ENCODE results near the gene PBX2. TPM values are rescaled to one million over a fixed set of nuclear protein-coding genes. Genes with fewer than 3 reads are reported as not detected.

PBX2 gene
- total RNA-seq, 1 experiment from 2014 or later = 16.7 TPM

DNA sequence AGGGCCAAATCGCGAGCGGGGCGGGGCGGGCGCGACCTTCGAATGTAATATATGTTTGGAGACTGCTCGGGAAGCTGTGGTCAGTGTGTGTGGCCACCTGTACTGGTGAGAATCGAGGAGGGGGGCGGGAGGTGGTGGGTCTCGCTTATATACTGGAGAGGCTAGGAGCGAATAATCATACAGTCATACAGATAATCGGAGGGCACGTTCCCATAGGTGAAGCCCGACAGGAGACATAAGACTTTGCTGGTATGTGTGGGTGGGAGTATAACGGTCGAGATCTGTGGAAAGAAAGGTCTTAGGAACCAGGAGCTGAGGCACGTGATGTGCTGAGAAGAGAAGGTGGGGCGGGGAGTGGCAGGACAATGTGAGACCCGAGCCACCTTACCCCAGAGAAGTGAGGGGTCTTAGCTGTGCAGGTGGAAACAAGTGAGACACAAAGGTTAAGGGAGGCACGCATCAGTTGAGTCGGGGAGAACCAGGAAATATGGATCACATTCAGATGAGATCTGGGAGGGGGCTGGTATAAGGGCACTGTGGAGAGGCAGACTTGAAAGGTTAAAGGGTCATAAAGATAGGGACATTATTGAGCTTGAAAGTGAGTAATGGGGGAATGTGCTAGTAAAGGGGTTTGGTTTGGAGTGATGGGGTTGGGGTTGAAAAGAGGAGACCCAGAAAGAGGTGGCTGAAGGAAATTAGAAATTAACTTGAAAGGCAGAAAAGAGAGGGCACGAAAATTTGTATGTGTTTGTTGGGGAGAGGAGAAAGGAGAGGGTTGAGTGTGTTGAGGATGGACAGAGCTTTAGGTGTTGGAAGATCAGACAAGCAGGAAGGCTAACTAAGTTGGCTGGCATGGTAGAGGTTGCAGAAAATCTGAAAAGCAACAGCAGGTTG, 11.2 kb downstream of the PBX2 start:
- no peak for DNase-seq (ENCODE audit: low read depth, low spot score)
- in situ Hi-C loops (cut with HindIII; ENCODE audit: low pct_unique_long_range_greater_than_20kb, low sequenced_read_pairs) = no loop called here

DNA sequence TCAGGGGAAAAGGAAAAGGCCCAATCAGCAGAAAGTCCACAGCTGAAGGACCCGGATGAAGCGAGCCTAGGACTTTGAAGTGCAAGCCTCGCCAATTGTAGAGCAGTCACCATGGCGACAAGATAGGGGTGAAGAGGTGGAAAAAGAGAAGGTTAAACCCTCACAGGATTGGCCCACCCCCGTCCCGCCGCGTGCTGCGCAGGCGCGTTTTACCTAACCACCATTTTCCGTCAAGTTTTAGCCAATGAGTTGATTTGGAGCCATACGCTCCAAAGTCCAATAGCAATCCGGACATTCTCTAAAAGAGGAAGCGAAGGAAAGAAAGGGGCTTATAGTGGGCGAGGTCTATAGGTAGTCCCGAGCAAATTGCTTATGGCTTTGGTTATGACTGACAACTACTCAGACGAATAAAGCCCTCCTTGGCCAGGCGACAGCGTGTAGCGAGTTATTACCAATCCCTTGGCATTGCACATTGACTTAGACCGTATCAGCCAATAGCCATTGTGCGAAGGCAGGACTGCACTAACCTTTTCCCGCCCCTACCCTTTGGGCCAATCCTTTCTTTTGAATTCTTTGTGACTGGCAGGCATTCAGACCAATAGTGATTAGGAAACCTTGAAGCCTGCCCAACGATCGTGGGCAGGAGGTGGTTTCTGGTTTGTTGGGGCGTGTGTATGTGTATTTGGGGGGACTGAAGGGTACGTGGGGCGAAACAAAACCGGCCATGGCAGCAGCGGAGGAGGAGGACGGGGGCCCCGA, 12.0 kb downstream of the PBX2 start, which contains the start of gene RNF5:
Gene RNF5 (plus strand): TSS at position 618 of the 759 bp plus-strand sequence. CDS start 107 bp downstream, at position 725.
- DNase-seq (ENCODE audit: low read depth, low spot score) = peak; percentile 98
- in situ Hi-C loops (cut with HindIII; ENCODE audit: low pct_unique_long_range_greater_than_20kb, low sequenced_read_pairs) = no loop called here

DNA sequence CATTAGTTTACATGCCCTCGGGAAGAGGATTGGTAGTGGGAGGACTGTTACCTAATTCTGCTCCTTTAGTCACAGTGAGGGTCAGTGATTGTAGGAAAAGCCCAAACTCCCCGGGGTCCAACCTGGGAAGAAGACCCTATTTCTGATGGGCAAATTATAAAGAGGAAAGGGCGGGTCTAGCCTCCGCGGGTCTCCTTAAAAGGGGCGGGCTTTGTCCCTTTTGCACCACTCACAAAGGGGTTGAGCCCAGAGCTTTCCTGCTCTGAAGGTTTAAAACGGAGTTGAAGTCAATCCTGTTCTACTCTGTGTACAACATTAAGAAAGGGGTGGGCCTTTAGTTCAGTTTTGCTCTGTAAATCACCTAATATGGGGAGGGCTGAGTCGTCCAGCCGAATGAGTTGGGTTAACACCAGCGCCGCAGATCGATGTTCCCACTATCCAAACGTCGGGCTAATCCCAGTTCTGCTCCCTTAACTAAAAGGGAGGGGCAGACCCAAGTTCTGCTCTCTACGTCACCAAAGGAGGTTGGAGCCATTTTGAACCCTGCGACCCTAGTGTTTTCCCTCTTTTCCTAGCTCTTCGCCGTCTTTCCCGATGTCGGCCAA, 12.7 kb downstream of the PBX2 start:
- in situ Hi-C loops (cut with HindIII; ENCODE audit: low pct_unique_long_range_greater_than_20kb, low sequenced_read_pairs) = no loop called here
- peak; percentile 38 for DNase-seq (ENCODE audit: low read depth, low spot score)

DNA sequence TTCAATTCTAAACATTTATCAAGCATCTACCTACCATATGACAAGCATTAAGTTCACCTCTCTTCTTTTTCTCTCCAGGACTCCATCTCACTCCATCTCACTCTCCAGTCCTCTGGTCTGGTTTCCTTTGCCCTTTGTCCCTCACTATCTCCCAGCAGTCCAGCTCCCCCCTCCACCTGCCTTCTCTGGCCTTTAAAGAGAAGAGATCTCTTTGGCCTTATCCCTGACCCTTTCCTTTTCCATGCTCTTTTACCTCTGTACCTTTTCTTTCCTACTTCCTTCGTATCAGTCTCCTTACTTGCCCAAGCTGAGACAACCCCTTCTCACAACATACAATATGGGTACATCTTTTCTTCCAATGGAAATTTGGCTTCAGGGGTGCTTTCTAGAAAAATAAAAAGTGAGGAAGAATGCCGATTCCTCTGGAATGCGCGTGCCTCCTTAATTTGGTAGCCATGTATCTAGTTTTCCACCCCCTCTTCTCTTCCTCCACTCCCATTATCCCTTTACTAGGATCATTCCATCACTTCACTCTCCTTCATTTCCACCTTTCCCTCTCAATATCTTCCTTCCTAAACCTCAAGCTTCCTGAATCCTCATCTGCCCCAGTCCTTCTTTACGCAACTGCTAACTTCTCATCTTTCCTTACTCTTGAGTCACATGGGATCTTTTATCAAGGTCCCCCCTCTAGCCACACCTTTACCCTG, 13.4 kb downstream of the PBX2 start:
- DNase-seq (ENCODE audit: low read depth, low spot score) = no peak
- in situ Hi-C loops (cut with HindIII; ENCODE audit: low pct_unique_long_range_greater_than_20kb, low sequenced_read_pairs) = no loop called here

DNA sequence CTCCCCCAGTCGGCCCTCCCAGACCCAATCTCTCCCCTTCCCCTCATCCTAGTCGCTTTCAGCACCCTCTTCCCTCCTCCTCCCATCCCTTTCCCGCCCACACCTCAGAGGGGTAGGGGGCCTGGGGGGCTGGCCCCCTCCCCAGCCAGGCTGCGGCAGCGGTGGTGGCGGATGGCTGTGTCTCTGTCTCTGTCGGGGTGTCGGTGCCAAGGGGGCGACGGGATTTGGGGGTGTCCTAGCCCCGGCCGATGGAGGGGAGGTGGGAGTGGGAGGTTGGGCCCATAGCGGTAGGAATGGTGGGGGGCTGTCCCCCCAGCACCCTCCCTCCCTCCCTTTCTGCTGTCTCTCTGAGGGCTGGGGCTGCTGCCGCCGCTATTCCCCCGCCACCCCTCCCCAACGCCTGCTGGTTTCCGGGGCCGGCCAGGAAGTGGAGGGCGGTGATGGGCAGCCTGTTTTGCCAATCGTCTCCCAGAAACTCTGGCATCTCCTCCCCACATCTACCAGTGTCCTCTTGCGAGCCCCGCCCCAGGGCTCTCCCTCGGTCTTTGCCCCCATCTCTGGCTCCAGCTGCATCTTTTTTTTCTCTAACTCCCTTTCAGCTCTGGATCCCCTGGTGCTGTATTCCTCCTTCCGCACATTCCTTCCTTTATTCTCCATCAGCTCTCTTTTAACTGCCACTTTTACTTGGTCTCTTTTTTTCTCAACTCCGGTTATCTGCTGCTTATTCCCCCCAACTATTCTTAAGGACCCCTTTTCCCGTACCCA, 14.1 kb downstream of the PBX2 start, which contains the start of gene AGPAT1:
Gene AGPAT1 (minus strand): TSS at position 374 of the 765 bp plus-strand sequence. CDS start 4,588 bp downstream, outside the sequence.
- in situ Hi-C loops (cut with HindIII; ENCODE audit: low pct_unique_long_range_greater_than_20kb, low sequenced_read_pairs) = no loop called here
- DNase-seq (ENCODE audit: low read depth, low spot score) = peak; percentile 94

DNA sequence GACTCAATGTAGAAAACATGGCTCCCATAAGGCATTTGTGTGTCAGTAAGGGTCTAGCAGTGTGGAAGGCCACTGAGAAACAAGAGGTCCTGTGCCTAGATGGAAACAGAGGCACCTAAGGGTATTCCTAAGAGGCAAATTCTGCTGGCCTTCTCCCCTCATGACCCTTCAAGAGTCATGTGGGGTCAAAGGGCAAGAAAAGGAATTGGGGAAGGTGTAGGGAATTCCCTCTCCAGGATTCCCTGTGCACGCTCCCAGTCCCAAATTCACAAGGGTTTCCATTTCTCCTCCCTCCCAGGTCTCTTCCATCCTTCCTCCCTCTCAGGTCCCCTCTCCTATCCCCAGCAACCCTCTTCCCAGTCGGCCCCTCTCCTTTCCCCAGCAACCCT, 14.7 kb downstream of the PBX2 start:
- in situ Hi-C loops (cut with HindIII; ENCODE audit: low pct_unique_long_range_greater_than_20kb, low sequenced_read_pairs) = no loop called here

DNA sequence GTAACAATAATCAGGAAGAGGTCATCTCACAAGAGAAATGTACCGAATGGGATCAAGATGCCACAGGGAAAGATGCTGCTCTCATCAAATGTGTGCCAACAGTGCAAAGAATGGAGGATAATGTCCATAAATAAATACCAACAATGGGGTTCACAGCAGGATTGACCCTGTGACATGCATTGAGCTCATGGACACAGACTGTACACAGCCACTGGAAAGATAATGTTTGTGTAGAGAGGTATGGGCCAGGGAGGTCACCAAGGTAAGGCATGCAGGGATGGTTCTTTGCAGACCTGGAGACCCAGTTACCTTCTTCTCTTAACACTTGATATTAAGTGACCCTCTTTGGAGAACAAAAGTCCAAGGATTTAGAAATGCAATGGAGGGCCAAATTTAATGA, 15.6 kb downstream of the PBX2 start:
- DNase-seq (ENCODE audit: low read depth, low spot score) = no peak
- in situ Hi-C loops (cut with HindIII; ENCODE audit: low pct_unique_long_range_greater_than_20kb, low sequenced_read_pairs) = no loop called here

More for the DNA sequence above, 14.7 kb downstream of the PBX2 start:
- DNase-seq (ENCODE audit: low read depth, low spot score) = no peak

DNA sequence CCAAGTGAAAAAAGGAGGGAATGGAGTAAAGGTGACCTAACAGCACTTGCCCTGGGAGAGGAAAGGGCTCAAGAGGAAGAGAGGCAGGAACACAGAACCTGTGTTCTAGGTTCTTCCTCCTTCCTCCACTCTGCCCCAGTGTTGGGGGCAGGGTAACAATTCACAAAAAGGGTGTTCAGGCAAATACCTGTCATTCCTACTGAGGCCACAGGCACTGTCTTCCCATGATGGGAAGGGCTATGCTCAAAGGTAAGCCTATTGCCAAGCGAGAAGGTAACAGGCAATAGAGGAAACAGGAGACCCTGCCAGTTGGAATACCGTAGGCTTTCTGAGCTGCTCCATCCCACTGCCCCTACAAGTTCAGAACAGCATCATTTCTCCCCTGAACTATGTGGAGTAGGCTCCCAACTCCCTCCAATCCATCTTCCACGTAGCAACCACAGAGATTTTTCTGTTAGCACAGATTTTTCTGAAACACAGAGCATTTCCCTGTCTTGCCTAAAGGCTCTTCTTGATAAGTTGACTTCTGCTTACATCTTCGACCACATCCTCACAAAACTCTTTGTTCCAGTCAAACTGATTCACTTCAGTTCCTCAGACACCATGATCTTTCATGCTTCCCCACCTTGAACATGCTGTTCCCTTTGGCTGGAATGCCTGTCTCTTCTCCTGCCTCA, 16.8 kb downstream of the PBX2 start:
- no peak for DNase-seq (ENCODE audit: low read depth, low spot score)
- in situ Hi-C loops (cut with HindIII; ENCODE audit: low pct_unique_long_range_greater_than_20kb, low sequenced_read_pairs) = no loop called here

DNA sequence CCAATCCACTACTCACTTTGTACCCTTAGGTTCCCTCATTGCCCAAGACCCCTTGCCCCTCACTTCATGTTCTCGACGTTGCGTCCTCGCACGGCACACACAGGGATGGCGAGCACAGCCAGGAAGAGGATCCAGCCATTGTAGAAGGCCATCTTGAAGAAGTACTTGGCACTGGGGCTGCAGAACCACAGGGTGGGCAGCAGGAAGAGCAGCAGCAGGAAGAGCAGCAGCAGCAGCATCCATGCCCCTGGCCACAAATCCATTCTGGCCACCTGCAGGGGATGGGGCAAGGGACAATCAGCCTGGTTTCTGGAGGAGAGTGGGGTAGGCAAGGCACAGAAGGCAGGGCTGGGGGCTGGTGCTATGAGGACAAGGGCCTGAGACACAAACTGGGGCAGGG, 18.8 kb downstream of the PBX2 start:
- no peak for DNase-seq (ENCODE audit: low read depth, low spot score)
- in situ Hi-C loops (cut with HindIII; ENCODE audit: low pct_unique_long_range_greater_than_20kb, low sequenced_read_pairs) = no loop called here

DNA sequence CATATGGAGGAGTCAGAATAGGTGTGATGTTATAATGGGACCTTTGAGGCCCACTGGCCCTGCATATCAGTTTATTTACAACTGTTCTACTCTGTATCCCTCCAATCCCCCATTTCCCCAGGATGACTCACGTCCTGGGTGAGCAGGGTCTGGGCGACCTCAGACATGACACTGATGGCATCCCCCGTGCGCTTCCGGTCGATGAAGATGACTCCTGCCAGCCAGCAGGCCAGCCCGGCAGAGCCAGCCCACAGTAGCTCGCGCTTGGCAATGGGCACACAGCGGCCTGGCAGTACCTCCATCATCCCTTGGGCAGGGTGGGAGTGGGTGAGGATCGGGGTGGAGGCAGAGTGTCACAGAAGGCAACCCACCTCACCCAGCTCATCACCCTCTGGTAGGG, 19.7 kb downstream of the PBX2 start:
- in situ Hi-C loops (cut with HindIII; ENCODE audit: low pct_unique_long_range_greater_than_20kb, low sequenced_read_pairs) = no loop called here
- no peak for DNase-seq (ENCODE audit: low read depth, low spot score)

DNA sequence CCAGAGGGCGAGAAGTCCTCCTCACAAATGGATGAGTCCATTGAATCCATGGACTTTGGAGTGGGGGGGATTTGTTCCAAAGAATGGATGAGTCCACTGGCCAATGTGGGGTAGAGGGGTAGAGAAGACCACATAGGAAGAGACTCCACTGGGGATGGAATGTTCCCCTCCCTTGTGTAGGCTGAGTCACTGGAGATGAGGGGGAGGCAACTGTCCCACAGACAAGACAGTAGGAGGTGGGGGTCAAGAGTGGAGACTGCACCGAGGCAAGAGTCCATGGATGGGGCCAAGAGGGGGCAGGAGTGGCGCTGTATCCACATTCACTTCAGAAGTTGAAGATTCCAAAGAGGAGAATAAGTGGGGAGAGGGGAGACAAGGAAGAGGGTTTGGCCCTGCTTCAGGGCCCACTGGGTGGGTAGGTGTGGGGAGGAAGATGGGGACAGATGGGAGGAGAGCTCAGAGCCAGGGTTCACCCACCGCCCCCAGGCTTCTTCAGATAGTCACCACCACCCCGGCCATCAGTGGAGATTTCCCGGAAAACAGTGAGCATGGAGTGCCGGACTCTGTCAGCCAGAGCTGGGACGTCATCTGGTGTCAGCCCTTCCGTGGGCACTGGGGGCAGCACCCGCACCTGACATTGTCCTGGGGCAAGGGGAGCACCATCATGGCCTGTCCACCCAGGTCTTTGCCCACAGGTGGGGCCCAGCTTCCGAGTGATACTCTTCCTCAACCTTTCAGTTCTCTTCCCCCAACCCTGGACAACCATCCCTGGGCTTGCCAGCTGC, 21.0 kb downstream of the PBX2 start:
- DNase-seq (ENCODE audit: low read depth, low spot score) = no peak
- in situ Hi-C loops (cut with HindIII; ENCODE audit: low pct_unique_long_range_greater_than_20kb, low sequenced_read_pairs) = no loop called here

DNA sequence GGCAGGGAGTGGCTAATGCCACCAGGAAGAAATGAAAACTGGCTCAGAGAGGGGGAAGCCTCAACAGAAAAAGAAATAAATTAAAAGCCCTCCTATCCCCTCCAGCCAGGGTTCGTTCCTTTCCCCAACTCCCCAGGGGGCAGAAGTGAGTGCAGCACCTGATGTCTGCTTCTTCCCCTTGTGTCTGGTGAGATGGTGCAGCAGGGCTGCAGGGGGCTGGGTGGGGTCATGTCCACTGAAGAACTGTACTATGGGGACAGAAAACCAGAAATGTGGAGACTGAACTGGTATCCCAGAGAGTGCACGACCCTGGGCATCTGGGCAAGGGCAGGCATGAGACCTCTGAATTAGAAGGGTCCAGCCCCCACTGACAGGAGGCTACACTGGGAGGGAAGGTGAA, 21.7 kb downstream of the PBX2 start:
- in situ Hi-C loops (cut with HindIII; ENCODE audit: low pct_unique_long_range_greater_than_20kb, low sequenced_read_pairs) = no loop called here
- no peak for DNase-seq (ENCODE audit: low read depth, low spot score)

DNA sequence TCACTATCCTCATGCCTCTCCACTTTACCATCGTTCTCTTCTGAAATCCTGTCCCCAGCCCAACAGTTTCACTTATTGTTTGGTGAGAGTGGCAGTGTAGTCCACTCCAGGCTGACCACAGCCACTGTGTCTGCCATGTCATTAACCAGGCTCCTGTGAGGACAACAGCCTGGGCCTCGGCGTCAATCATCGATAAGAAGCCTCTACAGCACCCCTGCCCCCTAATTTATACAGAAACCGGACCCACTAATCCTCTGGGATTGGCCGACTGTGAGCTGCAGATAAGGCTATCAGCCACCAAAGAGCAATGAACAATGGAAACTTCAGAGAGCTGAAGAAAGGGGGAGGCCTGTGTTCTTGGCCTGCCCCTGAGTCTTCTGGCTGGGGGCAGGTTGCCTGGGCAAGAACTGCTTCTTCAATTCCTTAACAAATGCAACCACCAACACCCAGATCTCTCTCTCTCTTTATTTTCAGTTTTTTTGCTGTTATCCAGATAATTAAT, 22.2 kb downstream of the PBX2 start:
- in situ Hi-C loops (cut with HindIII; ENCODE audit: low pct_unique_long_range_greater_than_20kb, low sequenced_read_pairs) = no loop called here
- no peak for DNase-seq (ENCODE audit: low read depth, low spot score)

DNA sequence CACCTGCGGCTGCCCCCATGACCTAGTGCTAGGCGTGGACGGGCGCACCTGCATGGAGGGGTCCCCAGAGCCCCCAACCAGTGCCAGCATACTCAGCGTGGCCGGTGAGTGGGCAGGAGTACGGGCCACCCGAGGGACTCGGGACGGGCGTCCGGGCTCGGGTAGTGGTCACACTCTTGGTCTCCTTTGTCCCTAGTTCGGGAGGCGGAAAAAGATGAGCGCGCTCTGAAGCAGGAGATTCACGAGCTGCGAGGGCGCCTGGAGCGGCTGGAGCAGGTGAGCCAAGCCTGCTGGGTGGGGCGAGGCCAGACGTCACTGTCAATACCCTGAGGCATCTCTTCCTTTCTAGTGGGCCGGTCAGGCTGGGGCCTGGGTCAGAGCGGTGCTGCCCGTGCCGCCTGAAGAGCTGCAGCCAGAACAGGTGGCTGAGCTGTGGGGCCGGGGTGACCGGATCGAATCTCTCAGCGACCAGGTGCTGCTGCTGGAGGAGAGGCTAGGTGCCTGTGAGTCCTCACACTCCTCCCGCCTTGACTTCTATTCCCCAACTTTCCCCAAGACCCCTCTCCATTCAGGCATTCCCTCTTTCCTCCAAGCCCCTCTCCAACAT, 22.7 kb downstream of the PBX2 start:
- DNase-seq (ENCODE audit: low read depth, low spot score) = no peak
- in situ Hi-C loops (cut with HindIII; ENCODE audit: low pct_unique_long_range_greater_than_20kb, low sequenced_read_pairs) = no loop called here

DNA sequence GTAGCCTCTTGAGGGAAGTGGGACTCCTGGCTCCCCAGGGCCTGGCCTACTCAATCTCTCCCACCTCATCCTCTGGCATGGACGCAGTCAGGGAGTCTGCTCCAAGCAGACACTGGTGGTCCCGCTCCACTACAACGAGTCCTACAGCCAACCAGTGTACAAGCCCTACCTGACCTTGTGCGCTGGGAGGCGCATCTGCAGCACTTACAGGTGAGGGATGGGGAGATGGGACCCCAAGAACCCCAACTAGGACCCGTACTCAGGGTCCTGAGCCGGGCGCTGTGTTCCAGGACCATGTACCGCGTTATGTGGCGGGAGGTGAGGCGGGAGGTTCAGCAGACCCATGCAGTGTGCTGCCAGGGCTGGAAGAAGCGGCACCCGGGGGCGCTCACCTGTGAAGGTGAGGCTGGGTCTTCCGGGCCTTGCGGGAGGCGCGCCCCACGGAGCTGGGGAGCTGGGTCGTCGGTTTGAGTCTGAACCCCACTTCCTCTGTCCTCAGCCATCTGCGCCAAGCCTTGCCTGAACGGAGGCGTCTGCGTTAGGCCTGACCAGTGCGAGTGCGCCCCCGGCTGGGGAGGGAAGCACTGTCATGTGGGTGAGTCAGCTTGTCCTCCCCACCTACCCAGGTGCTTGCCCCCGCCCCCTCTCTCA, 23.5 kb downstream of the PBX2 start:
- in situ Hi-C loops (cut with HindIII; ENCODE audit: low pct_unique_long_range_greater_than_20kb, low sequenced_read_pairs) = no loop called here
- DNase-seq (ENCODE audit: low read depth, low spot score) = no peak
